SKM-1 (cell line): ENCODE measurements around the gene LLGL2.
"Not testable (repeated sequence)": the region's sequence is repeated elsewhere in the genome, so short reads cannot be mapped to it uniquely, and the experiment has no call there.

Experiments used
- DNase-seq: peaks from one replicate; lab custom pipeline; 2025; ENCODE audit not compliant: unreplicated experiment; lab: John Stamatoyannopoulos, UW

Gene LLGL2

GRCh38 chr17:75588596-75589011 lies 63.1 kb downstream of the LLGL2 start:
- DNase-seq: no peak

GRCh38 chr17:75589012-75589918 lies 63.8 kb downstream of the LLGL2 start:
- DNase-seq: peak; percentile 72

- no peak for DNase-seq
These were observed 64.4 kb downstream of the LLGL2 start for GRCh38 chr17:75589919-75590303.

- DNase-seq: no peak
These were observed 64.8 kb downstream of the LLGL2 start for GRCh38 chr17:75590314-75590761.

DNA sequence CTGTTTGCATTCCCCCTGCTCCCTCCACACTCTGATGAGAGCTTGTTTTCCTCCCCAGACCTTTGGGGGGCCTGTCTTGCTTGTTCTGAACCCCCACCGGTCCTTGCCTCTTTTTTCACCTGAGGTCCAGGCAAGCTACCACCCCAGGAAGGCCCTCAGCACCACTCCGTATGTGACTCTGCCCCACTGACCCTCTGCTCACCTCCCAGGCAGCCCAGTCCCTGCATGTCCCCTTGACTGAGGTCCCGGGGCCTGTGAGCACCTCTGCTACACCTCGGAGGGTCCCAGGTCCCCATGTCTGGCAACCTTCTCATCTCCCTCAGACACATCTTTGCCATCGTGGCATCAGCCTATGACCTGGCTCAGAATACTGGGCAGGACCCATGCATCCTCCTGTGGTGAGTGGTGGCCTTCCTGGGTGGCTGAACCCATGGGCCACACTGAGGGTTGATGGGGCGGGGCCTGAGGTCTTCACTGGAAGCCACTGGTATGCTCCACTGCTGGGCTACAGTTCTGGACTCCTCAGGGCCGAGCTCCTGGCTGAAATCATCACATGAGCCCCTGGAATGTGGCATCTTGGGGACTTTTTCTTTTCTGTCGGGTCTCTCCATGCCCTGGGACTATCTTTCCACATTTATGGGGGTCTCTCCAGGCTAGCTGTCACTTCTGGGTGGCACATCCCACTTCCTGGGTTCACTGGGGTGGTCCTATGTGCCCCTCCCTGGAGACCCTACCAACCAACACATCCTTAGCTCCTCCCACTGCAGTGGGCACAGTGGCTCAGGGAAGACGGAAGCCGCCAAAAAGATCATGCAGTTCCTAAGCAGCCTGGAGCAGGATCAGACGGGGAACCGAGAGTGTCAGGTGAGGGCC lies 65.6 kb downstream of the LLGL2 start:
- no peak for DNase-seq

DNA sequence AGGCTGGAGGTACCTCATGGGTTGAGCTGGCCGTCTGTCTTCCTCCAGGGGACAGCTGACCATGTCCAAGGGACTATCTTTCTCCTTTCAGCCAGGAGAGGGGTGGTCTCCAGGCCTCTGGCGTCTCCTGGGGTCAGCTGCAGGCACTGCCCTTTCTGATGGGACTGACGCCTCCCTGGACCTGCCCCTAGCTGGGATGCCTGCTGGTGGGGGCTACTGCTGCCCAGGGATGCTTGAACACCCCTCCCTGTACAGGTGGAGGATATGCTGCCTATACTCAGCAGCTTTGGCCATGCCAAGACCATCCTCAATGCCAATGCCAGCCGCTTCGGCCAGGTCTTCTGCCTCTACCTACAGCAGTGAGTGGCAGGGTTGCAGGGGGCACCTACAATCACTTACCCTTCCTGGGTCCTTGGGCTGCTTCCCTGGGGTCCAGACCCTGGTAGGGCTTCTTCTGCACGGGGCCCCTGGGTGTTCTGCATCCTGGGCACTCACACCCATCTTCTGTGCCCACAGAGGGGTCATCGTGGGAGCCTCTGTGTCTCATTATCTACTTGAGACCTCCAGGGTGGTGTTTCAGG lies 66.3 kb downstream of the LLGL2 start:
- DNase-seq: no peak

- no peak for DNase-seq
These were observed 67.0 kb downstream of the LLGL2 start for GRCh38 chr17:75592348-75593020.

- DNase-seq: not testable (repeated sequence)
These were observed 67.9 kb downstream of the LLGL2 start for GRCh38 chr17:75593430-75593829.

GRCh38 chr17:75594499-75595283 lies 69.2 kb downstream of the LLGL2 start:
- DNase-seq: no peak

GRCh38 chr17:75595284-75595919 lies 69.9 kb downstream of the LLGL2 start:
- no peak for DNase-seq

GRCh38 chr17:75595920-75596313 lies 70.4 kb downstream of the LLGL2 start:
- no peak for DNase-seq

GRCh38 chr17:75596320-75597087 lies 71.0 kb downstream of the LLGL2 start:
- no peak for DNase-seq

GRCh38 chr17:75601057-75601987 lies 75.8 kb downstream of the LLGL2 start:
- peak; percentile 64 for DNase-seq

GRCh38 chr17:75602644-75603043 lies 77.1 kb downstream of the LLGL2 start:
- no peak for DNase-seq

DNA sequence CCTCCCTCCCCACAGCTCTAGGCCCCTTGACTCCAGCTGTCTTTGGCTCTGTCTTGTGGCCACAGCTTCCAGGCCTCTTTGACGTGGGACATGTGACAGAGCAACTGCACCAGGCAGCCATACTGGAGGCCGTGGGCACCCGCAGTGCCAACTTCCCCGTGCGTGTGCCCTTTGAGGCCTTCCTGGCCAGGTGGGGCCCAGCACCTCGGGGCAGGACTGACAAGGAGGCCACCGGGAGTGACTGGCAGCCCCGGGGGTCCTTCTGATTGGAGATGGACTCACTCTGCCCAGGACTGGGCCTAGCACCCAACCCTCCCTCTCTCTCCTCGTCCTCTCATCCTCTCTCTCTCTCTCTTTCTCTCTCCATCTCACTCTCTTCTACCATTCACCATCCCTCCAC lies 77.6 kb downstream of the LLGL2 start:
- no peak for DNase-seq

- no peak for DNase-seq
These were observed 78.7 kb downstream of the LLGL2 start for GRCh38 chr17:75604034-75604695.

DNA sequence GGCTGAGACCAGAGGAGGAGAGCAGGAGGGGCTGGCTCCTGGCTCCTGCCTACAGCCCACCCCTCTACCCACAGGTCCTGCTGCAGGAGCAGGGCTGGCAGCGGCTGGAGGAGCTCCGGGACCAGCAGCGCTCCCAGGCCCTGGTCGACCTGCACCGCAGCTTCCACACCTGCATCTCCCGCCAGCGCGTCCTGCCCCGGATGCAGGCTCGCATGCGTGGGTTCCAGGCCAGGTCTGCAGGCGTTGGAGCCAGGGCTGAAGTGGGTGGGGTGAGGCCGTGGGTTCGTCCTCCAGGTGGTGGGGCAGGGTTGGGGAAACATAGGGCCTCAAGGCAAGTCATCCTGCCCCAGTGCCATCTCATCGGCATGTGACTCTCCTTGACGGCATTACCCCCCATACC lies 80.3 kb downstream of the LLGL2 start:
- DNase-seq: no peak
